Gastrocnemius medialis (tissue), 4 donors: ENCODE measurements around the gene WDR54.
A peak's percentile ranks its signal among the peaks of the same experiment; 100 is the strongest.

Experiments
- CTCF ChIP-seq, 5 experiments: fragments of 450-650 bp in 3 of 5; fragments of 200-600 bp in 2 of 5; sonication (generic) in 2 of 5; IDR thresholded peaks in 4 of 5; conservative IDR thresholded peaks in 1 of 5; 1 replicate in 4 of 5; 2 replicates in 1 of 5; pipeline ENCODE4 v1.5.1; 2016 to 2019; ENCODE audit warnings: antibody characterized with exemption in 5 of 5, mild to moderate bottlenecking in 3 of 5, moderate library complexity in 3 of 5
- POLR2A ChIP-seq, 2 donors: fragments of 450-650 bp; IDR thresholded peaks; one replicate each; pipeline ENCODE4 v1.6.1; 2017; ENCODE audit warnings: antibody characterized with exemption in 2 of 2, mild to moderate bottlenecking in 2 of 2, moderate library complexity in 2 of 2

DNA sequence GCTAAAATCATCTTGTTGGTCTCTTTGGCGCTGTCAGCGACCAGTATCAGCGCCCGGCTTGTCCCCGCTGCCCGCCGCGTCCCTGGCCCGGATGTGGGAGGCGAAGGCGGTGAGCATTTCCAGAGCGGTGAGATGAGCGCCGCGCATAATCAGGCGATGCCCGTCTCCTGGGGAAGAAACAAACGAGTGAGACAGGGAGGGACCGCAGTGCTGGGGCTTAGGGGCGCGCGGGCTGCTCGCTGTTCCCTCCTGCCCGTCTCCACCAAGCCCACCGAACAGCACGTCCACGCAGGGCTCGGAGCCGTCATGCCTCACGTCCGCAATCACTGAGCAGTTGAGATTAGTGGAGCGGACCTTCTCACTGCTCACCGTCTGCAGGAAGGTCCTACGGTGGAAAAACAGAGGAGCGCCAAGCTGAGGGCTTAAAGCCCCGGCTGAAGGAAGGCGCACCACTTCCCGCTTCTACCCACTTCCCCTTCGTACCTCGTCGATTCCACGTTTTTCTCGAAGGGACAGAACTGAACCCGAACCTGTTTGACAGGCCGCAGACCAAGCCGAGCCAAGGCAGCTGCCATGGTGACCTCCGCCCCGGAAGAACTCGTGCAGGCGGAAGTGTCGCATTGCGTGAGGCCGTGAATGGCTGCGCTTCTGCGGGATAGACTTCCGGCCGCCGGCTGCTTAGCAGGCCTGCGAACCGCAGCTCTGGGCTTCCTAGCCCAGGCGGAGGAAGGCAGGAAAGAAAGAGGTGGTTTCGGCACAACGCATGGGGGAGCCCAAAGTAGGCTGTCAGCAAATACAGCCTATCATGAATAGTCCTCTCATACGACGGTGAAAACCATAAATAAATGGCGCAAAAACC lies 50.8 kb downstream of the WDR54 start, which contains the start of gene MRPL53:
- TF ChIP-seq CTCF (IDR thresholded peaks at IDR 0.05 in 4 of 5, conservative IDR thresholded peaks at IDR 0.05 in 1 of 5) = no peak
- peak; percentile 48 to 68 for TF ChIP-seq POLR2A (IDR thresholded peaks at IDR 0.05)
